ENCODE results near the gene TRMT61A. TPM values are rescaled to one million over a fixed set of nuclear protein-coding genes. Genes with fewer than 3 reads are reported as not detected.

TRMT61A gene
- polyA plus RNA-seq, 3 donors: 2.7 to 7.1 (median 3.4) TPM

- no peak overlapping the region for H3K4me3 Mint-ChIP-seq
- no peaks in the 10 kb centered on the region for H3K79me2 ChIP-seq (ENCODE audit: insufficient read depth, low read length)
- H3K9me3 Mint-ChIP-seq: no peaks in the 10 kb centered on the region
- H3K4me3 ChIP-seq (replicated peaks in 1 of 3; ENCODE audit: low read depth in 2 of 3, low read length in 3 of 3): no peak overlapping the region
- H3K36me3 ChIP-seq (replicated peaks in 1 of 2; ENCODE audit: control insufficient read depth in 1 of 2, insufficient read depth in 2 of 2, low read length in 2 of 2): no peaks in the 10 kb centered on the region
- H3K27me3 Mint-ChIP-seq (ENCODE audit: low read depth in 3 of 3): peaks cover 2 to 25% (median 3%) of the 10 kb centered on the region in 3 donors
- H3K4me2 ChIP-seq (replicated peaks; ENCODE audit: extremely low read depth, low read length, poor library complexity, severe bottlenecking): no peak overlapping the region
- H3K27me3 ChIP-seq (ENCODE audit: control insufficient read depth in 2 of 2, insufficient read depth in 2 of 2, low read length in 2 of 2): no peaks in the 10 kb centered on the region
- H3K4me1 Mint-ChIP-seq: no peaks in the 10 kb centered on the region
- H3K9ac ChIP-seq (ENCODE audit: insufficient read depth, low read length, poor library complexity, severe bottlenecking): no peak overlapping the region
- 80% methylated on average over 33 of the region's 35 CpGs for WGBS (ENCODE audit: insufficient coverage)
- no peaks in the 10 kb centered on the region for H3K4me1 ChIP-seq (ENCODE audit: control insufficient read depth in 1 of 2, insufficient read depth in 2 of 2, low read length in 2 of 2)
- intact Hi-C loops (cut with micrococcal nuclease): loop anchor here in 1 of 2 donors (5.0 kb wide), 1 partner anchor 42 kb away; no protein-coding TSS in a partner anchor
- peaks cover 20% of the 10 kb centered on the region for H4K20me1 ChIP-seq (ENCODE audit: insufficient read depth, low read length)
- no peak overlapping the region for H2AFZ ChIP-seq (ENCODE audit: insufficient read depth, low read depth, low read length, poor library complexity, severe bottlenecking)
- DNase-seq: no peak
- H3K9me3 ChIP-seq (replicated peaks in 1 of 2; ENCODE audit: control insufficient read depth in 1 of 2, insufficient read depth in 1 of 2, low read length in 2 of 2): no peaks in the 10 kb centered on the region
- no peak overlapping the region for H3K27ac ChIP-seq (ENCODE audit: low read depth in 1 of 2, low read length in 2 of 2)
- TF ChIP-seq CTCF (IDR thresholded peaks at IDR 0.05): no peak
- H3K27ac Mint-ChIP-seq: no peak overlapping the region
- no peaks in the 10 kb centered on the region for H3K36me3 Mint-ChIP-seq
Measured at GRCh38 chr14:103544388-103545218, 15.6 kb downstream of the TRMT61A start.

GRCh38 chr14:103545219-103545914 lies 16.4 kb downstream of the TRMT61A start:
- Mint-ChIP-seq H3K9me3 (no peaks in the 10 kb centered on the region), H3K27me3 (ENCODE audit: low read depth in 3 of 3) (peaks cover 2 to 17% (median 3%) of the 10 kb centered on the region in 3 donors), H3K27ac (peak overlapping the region in 2 of 7 donors; percentile 35 to 45), H3K36me3 (no peaks in the 10 kb centered on the region), H3K4me3 (no peak overlapping the region), H3K4me1 (no peaks in the 10 kb centered on the region)
- no peak overlapping the region for H3K27ac ChIP-seq (ENCODE audit: low read depth in 1 of 2, low read length in 2 of 2)
- H3K4me3 ChIP-seq (replicated peaks in 1 of 3; ENCODE audit: low read depth in 2 of 3, low read length in 3 of 3): no peak overlapping the region
- no peaks in the 10 kb centered on the region for H3K4me1 ChIP-seq (ENCODE audit: control insufficient read depth in 1 of 2, insufficient read depth in 2 of 2, low read length in 2 of 2)
- DNase-seq: no peak
- H3K9me3 ChIP-seq (replicated peaks in 1 of 2; ENCODE audit: control insufficient read depth in 1 of 2, insufficient read depth in 1 of 2, low read length in 2 of 2): no peaks in the 10 kb centered on the region
- peaks cover 27% of the 10 kb centered on the region for H4K20me1 ChIP-seq (ENCODE audit: insufficient read depth, low read length)
- H3K27me3 ChIP-seq (ENCODE audit: control insufficient read depth in 2 of 2, insufficient read depth in 2 of 2, low read length in 2 of 2): no peaks in the 10 kb centered on the region
- no peak overlapping the region for H2AFZ ChIP-seq (ENCODE audit: insufficient read depth, low read depth, low read length, poor library complexity, severe bottlenecking)
- intact Hi-C loops (cut with micrococcal nuclease): loop anchor here in 1 of 2 donors (5.0 kb wide), 1 partner anchor 43 kb away; no protein-coding TSS in a partner anchor
- WGBS (ENCODE audit: insufficient coverage): 98% methylated on average over 25 of the region's 29 CpGs
- no peaks in the 10 kb centered on the region for H3K79me2 ChIP-seq (ENCODE audit: insufficient read depth, low read length)
- TF ChIP-seq CTCF (IDR thresholded peaks at IDR 0.05): no peak
- H3K36me3 ChIP-seq (replicated peaks in 1 of 2; ENCODE audit: control insufficient read depth in 1 of 2, insufficient read depth in 2 of 2, low read length in 2 of 2): no peaks in the 10 kb centered on the region
- no peak overlapping the region for H3K4me2 ChIP-seq (replicated peaks; ENCODE audit: extremely low read depth, low read length, poor library complexity, severe bottlenecking)
- H3K9ac ChIP-seq (ENCODE audit: insufficient read depth, low read length, poor library complexity, severe bottlenecking): no peak overlapping the region
